T-cell (primary cell): ENCODE results near the gene MCF2L2. TPM values are rescaled to one million over a fixed set of nuclear protein-coding genes. Genes with fewer than 3 reads are reported as not detected.

ENCODE experiments used
- ATAC-seq, 4 experiments: fragments of 200-7000 bp in 3 of 4; fragments of 150-1000 bp in 1 of 4; cut with Tn5 transposase; replicated peaks in 1 of 4; 1 replicate in 3 of 4; 2 replicates in 1 of 4; pipeline ENCODE4 v1.10.0; 2021; ENCODE audit warnings: moderate library complexity in 3 of 4, mild to moderate bottlenecking in 2 of 4, moderate number of reproducible peaks in 1 of 4
- CTCF ChIA-PET, 2 donors: fragments of 300-600 bp; sonication (Branson Sonifier 250); formaldehyde crosslinking; loops; one replicate each; lab custom pipeline; 2022; ENCODE audit warnings: antibody characterized with exemption in 2 of 2; lab: Charles Lee
- POLR2A ChIA-PET, 2 donors: fragments of 300-600 bp; sonication (Branson Sonifier 250); formaldehyde crosslinking; loops; one replicate each; lab custom pipeline; 2022; ENCODE audit warnings: antibody characterized with exemption in 2 of 2; lab: Charles Lee
- DNase-seq, 35 experiments: peaks; one replicate each; pipeline versions ENCODE4 v3.0.0 to v3.0.0-alpha.2; 2013 to 2023
- H3K27ac ChIP-seq: one replicate; pipeline ENCODE4 v1.5.1; 2013; ENCODE audit warnings: low read length
- H3K27me3 ChIP-seq, 2 experiments: replicated peaks in 1 of 2; 1 replicate in 1 of 2; 2 replicates in 1 of 2; pipeline versions ENCODE4 v1.6.1 to v1.7.0; 2013; ENCODE audit warnings: low read length in 1 of 2, mixed read lengths in 1 of 2; ENCODE audit not compliant: control insufficient read depth in 2 of 2, insufficient read depth in 2 of 2; ENCODE audit errors: extremely low read depth in 1 of 2
- H3K36me3 ChIP-seq, 2 donors: 1 replicate in 1 of 2; 2 replicates in 1 of 2; pipeline versions ENCODE4 v1.6.1 to v1.7.0; 2013; ENCODE audit warnings: low read length in 1 of 2; ENCODE audit not compliant: control insufficient read depth in 2 of 2, insufficient read depth in 1 of 2; ENCODE audit errors: extremely low read depth in 1 of 2
- H3K4me1 ChIP-seq, 2 experiments: 1 replicate in 1 of 2; 2 replicates in 1 of 2; pipeline versions ENCODE4 v1.6.1 to v1.7.0; 2013; ENCODE audit warnings: low read length in 2 of 2, mixed read lengths in 1 of 2; ENCODE audit not compliant: insufficient read depth in 2 of 2, control insufficient read depth in 1 of 2; ENCODE audit errors: extremely low read depth in 1 of 2
- H3K4me3 ChIP-seq, 2 donors: 1 replicate in 1 of 2; 2 replicates in 1 of 2; pipeline versions ENCODE4 v1.5.1 to v1.7.0; 2013; ENCODE audit warnings: mild to moderate bottlenecking in 2 of 2, low read length in 1 of 2, moderate library complexity in 1 of 2; ENCODE audit not compliant: control insufficient read depth in 1 of 2; ENCODE audit errors: extremely low read depth in 1 of 2
- H3K9me3 ChIP-seq: 2 replicates; pipeline ENCODE4 v1.7.0; 2013
- H3K27ac Mint-ChIP-seq, 2 donors: one replicate each; pipeline ENCODE4 v1.8.0; 2020 to 2021; ENCODE audit warnings: mild to moderate bottlenecking in 2 of 2, mixed read lengths in 2 of 2
- H3K27me3 Mint-ChIP-seq, 2 donors: one replicate each; pipeline ENCODE4 v1.8.0; 2021 to 2022; ENCODE audit warnings: mixed read lengths in 2 of 2
- H3K36me3 Mint-ChIP-seq: one replicate; pipeline ENCODE4 v1.8.0; 2021; ENCODE audit warnings: mixed read lengths
- H3K4me1 Mint-ChIP-seq, 3 donors: one replicate each; pipeline ENCODE4 v1.8.0; 2020 to 2022; ENCODE audit warnings: mixed read lengths in 3 of 3, mild to moderate bottlenecking in 1 of 3
- H3K4me3 Mint-ChIP-seq, 3 donors: one replicate each; pipeline ENCODE4 v1.8.0; 2020 to 2022; ENCODE audit warnings: mild to moderate bottlenecking in 3 of 3, mixed read lengths in 3 of 3, moderate library complexity in 3 of 3
- H3K9me3 Mint-ChIP-seq, 3 donors: one replicate each; pipeline ENCODE4 v1.8.0; 2020 to 2022; ENCODE audit warnings: mixed read lengths in 3 of 3
- WGBS: methylation state at CpG from one replicate; pipeline ENCODE4 v1.1.5; 2013; ENCODE audit warnings: missing lambda C conversion rate; ENCODE audit not compliant: insufficient coverage; 5-methylcytosine and 5-hydroxymethylcytosine counted together
- total RNA-seq, 35 experiments: library from RNA in 6 of 35; stranded (reverse) in 6 of 35; fragments of 120-200 nt in 1 of 35; gene quantifications; one replicate each; pipeline versions ENCODE4 v1.2.1 to v1.2.4 and lab custom pipeline; 2013 to 2026

The MCF2L2 gene
- total RNA-seq, 5 donors from 2014 or later (not counting 1 experiment from before 2014, with no cell fraction given): 4.8 to 8.1 (median 5.9) TPM

DNA sequence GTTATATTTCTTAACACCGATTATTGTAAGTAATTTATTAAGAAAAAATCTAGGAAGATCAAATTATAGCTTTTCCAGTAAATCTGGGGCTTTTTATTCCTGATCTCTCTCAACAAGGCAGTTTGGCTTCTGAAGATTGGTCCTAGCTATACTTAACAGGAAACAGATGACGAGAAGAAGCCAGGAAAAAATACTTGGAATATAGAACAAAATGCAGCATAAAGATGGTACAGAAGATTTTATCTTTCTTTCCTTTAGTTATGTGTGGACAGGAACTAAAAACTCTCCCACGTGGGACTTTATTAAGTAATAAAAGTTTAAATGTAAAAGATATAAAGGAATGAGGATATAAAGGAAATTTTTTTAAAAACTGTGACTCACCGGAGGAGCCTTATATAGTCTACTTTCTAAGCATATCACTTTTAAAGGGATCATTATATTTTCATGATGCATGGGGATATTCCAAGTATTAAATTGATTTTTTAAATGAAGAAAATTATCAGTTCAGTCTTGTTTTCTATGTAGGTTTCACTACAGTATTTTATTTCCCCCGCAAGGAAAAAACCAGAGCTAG, 167.2 kb downstream of the MCF2L2 start:
- no peaks in the 10 kb centered on the region for H3K36me3 ChIP-seq
- ChIA-PET CTCF (interaction anchor here in 1 of 2 donors (0.6 kb wide), 1 partner anchor 761 kb away, joined by 3 read pairs; no protein-coding TSS in a partner anchor), POLR2A (interaction anchor here in 1 of 2 donors (0.6 kb wide), 1 partner anchor 23 kb away, joined by 3 read pairs; no protein-coding TSS in a partner anchor)
- Mint-ChIP-seq H3K36me3 (no peaks in the 10 kb centered on the region), H3K27me3 (peaks cover 18 to 29% of the 10 kb centered on the region in 2 donors), H3K9me3 (no peaks in the 10 kb centered on the region), H3K4me1 (no peaks in the 10 kb centered on the region), H3K4me3 (no peak overlapping the region), H3K27ac (no peak overlapping the region)
- no peak overlapping the region for H3K4me3 ChIP-seq
- WGBS: no CpG with 5 or more reads among the region's 5 CpGs
- peaks cover 0 to 6% of the 10 kb centered on the region in 2 experiments for H3K27me3 ChIP-seq
- ATAC-seq (no peak), DNase-seq (no peak)
- no peak overlapping the region for H3K27ac ChIP-seq
- H3K4me1 ChIP-seq: no peaks in the 10 kb centered on the region
- no peaks in the 10 kb centered on the region for H3K9me3 ChIP-seq

DNA sequence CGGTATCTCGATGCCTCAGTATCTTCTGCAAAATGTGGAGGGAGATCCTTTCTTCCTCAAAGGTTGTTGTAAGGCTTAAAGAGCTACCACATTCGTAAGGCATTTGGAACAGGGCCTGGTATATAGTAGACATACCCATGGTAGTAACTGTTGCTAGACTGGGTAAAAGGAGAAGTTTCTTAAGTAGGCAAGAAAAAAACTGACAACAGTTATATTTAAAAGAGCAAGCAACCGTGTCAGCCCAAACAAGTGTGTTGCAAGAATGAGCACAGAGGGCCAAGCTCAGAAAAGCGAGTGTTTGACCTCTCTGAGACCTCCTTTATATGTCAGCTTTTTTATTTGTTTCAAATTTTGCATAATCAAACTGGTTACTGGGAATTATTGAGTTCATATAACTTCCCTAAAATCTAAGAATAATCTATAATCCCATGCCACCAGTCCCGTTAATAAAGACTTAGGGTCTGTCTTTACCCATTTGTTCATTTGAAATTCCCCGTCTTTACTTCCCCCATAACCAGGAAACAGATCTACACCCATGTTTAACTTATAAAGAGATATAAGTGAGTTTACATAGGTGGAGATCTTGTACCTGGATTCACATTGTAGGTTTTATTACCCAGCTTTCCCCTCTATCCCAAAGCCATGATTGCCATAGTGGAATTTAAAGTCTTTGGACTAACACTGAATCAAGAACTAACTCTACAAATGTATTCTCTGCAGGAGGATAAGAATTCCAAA, 168.1 kb downstream of the MCF2L2 start:
- Histone ChIP-seq H3K36me3 (no peaks in the 10 kb centered on the region), H3K4me1 (no peaks in the 10 kb centered on the region), H3K27ac (no peak overlapping the region), H3K4me3 (no peak overlapping the region), H3K9me3 (no peaks in the 10 kb centered on the region), H3K27me3 (peaks cover 0 to 8% of the 10 kb centered on the region in 2 experiments)
- H3K9me3 Mint-ChIP-seq: no peaks in the 10 kb centered on the region
- no peaks in the 10 kb centered on the region for H3K36me3 Mint-ChIP-seq
- WGBS: 67% methylated on average over 1 of the region's 7 CpGs
- H3K27me3 Mint-ChIP-seq: peaks cover 23 to 34% of the 10 kb centered on the region in 2 donors
- no peak for ATAC-seq
- H3K4me1 Mint-ChIP-seq: peaks cover 0 to under 1% (median 0%) of the 10 kb centered on the region in 3 donors
- H3K4me3 Mint-ChIP-seq: no peak overlapping the region
- H3K27ac Mint-ChIP-seq: no peak overlapping the region
- ChIA-PET POLR2A (interaction anchor here in 1 of 2 donors (0.6 kb wide), 1 partner anchor 24 kb away, joined by 3 read pairs; no protein-coding TSS in a partner anchor), CTCF (no interaction called here)
- no peak for DNase-seq

GRCh38 chr3:183259621-183260020, 168.8 kb downstream of the MCF2L2 start:
- no peak for ATAC-seq
- Mint-ChIP-seq H3K27ac (no peak overlapping the region), H3K4me1 (peaks cover 5 to 7% (median 5%) of the 10 kb centered on the region in 3 donors), H3K27me3 (peaks cover 30 to 41% of the 10 kb centered on the region in 2 donors), H3K4me3 (no peak overlapping the region), H3K36me3 (no peaks in the 10 kb centered on the region), H3K9me3 (no peaks in the 10 kb centered on the region)
- Histone ChIP-seq H3K27ac (no peak overlapping the region), H3K36me3 (no peaks in the 10 kb centered on the region), H3K4me3 (no peak overlapping the region), H3K27me3 (peaks cover 0 to 14% of the 10 kb centered on the region in 2 experiments), H3K4me1 (peaks cover under 1 to 2% of the 10 kb centered on the region in 2 experiments), H3K9me3 (no peaks in the 10 kb centered on the region)
- POLR2A ChIA-PET: no interaction called here
- DNase-seq: no peak
- 100% methylated on average over 1 of the region's 2 CpGs for WGBS
- CTCF ChIA-PET: no interaction called here

DNA sequence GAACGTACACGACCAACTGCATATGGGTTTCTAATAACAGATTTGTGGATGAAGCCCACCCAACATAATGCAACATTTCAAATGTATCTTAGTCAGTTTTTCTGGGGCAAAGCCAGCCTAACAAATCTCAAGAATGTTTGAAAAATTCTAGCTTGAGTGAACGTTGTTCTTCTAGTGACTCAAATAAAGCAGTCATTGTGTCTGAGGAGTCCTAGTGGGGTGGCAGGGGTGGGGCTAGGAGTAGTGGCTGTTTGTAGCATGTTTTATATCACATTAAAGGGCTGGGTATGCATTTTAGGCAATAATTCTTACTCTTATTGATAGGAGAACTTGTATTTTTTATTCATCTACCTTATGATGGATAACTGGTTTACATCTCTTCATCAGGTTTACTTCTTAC, 169.3 kb downstream of the MCF2L2 start:
- no peaks in the 10 kb centered on the region for H3K36me3 Mint-ChIP-seq
- ATAC-seq (no peak), DNase-seq (no peak)
- peaks cover 2 to 4% of the 10 kb centered on the region in 2 experiments for H3K4me1 ChIP-seq
- no peaks in the 10 kb centered on the region for H3K36me3 ChIP-seq
- no peaks in the 10 kb centered on the region for H3K9me3 ChIP-seq
- H3K4me3 Mint-ChIP-seq: no peak overlapping the region
- H3K4me1 Mint-ChIP-seq: peaks cover 5 to 8% (median 6%) of the 10 kb centered on the region in 3 donors
- ChIA-PET CTCF (no interaction called here), POLR2A (no interaction called here)
- H3K27ac ChIP-seq: no peak overlapping the region
- H3K27me3 ChIP-seq: peaks cover 0 to 16% of the 10 kb centered on the region in 2 experiments
- H3K4me3 ChIP-seq: no peak overlapping the region
- no peak overlapping the region for H3K27ac Mint-ChIP-seq
- peaks cover 31 to 41% of the 10 kb centered on the region in 2 donors for H3K27me3 Mint-ChIP-seq
- H3K9me3 Mint-ChIP-seq: no peaks in the 10 kb centered on the region
- 80% methylated on average over 1 of the region's 3 CpGs for WGBS

DNA sequence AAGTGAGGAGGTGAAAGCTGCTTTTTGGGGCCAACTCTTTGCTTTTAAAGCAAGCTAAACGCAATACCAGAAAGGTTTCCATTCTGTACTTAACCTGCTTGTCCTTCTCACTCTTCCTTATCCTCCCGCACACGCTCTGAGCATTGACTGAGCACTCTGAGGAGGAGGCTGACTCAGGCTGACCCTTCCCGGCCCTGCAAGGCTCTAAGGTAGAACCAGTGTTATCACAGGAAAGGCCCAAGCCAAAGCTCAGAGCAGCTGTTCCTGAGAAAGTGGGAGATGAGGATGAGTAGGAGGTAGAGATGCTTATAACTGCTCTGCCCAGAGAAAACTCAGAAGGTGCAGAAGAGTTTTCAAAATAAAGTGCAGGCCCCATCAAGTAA, 173.1 kb downstream of the MCF2L2 start:
- peaks cover 0 to 35% of the 10 kb centered on the region in 2 experiments for H3K27me3 ChIP-seq
- Mint-ChIP-seq H3K9me3 (no peaks in the 10 kb centered on the region), H3K27me3 (peaks cover 33 to 40% of the 10 kb centered on the region in 2 donors), H3K4me3 (peak overlapping the region; percentile 48 to 65 (median 60)), H3K4me1 (peaks cover 10 to 14% (median 11%) of the 10 kb centered on the region in 3 donors), H3K27ac (no peak overlapping the region), H3K36me3 (no peaks in the 10 kb centered on the region)
- DNase-seq (no peak), ATAC-seq (no peak)
- no peak overlapping the region for H3K27ac ChIP-seq
- H3K4me1 ChIP-seq: peaks cover 2 to 12% of the 10 kb centered on the region in 2 experiments
- H3K4me3 ChIP-seq: no peak overlapping the region
- POLR2A ChIA-PET: interaction anchor here in 1 of 2 donors (0.6 kb wide), 2 partner anchors 14 to 1277 kb away, joined by 5 to 6 read pairs; no protein-coding TSS in a partner anchor
- H3K9me3 ChIP-seq: no peaks in the 10 kb centered on the region
- H3K36me3 ChIP-seq: no peaks in the 10 kb centered on the region
- CTCF ChIA-PET: interaction anchor here in 1 of 2 donors (1.6 kb wide), 1 partner anchor 129 kb away, joined by 4 read pairs; no protein-coding TSS in a partner anchor
- 100% methylated on average over 3 of the region's 4 CpGs for WGBS
